Natural killer cell treated with Interleukin-12 subunit alpha and Interleukin-12 subunit beta and Interleukin-15 and Interleukin-18, amount 100 ng/mL, for 72 hours (primary cell): ENCODE measurements around the gene ZCCHC4. TPM values are rescaled to one million over a fixed set of nuclear protein-coding genes. Genes with fewer than 3 reads are reported as not detected.

ENCODE experiments used
- ATAC-seq, 2 donors: fragments of 150-1000 bp; cut with Tn5 transposase in 1 of 2; sonication (Bioruptor Pico), chemical (Tn5 transposase) in 1 of 2; 2 replicates each; pipeline ENCODE4 v1.10.0; 2021
- DNase-seq: peaks from one replicate; pipeline ENCODE4 v3.0.0; 2022; ENCODE audit warnings: low spot score
- H3K27ac Mint-ChIP-seq, 2 donors: 1 replicate in 1 of 2; 2 replicates in 1 of 2; pipeline ENCODE4 v1.8.0; 2022; ENCODE audit warnings: mixed read lengths in 2 of 2, mild to moderate bottlenecking in 1 of 2, moderate library complexity in 1 of 2
- H3K27me3 Mint-ChIP-seq, 2 donors: 1 replicate in 1 of 2; 2 replicates in 1 of 2; pipeline ENCODE4 v1.8.0; 2022; ENCODE audit warnings: mixed read lengths in 2 of 2
- H3K36me3 Mint-ChIP-seq: one replicate; pipeline ENCODE4 v1.8.0; 2022; ENCODE audit warnings: mixed read lengths
- H3K4me1 Mint-ChIP-seq, 2 donors: 1 replicate in 1 of 2; 2 replicates in 1 of 2; pipeline ENCODE4 v1.8.0; 2022; ENCODE audit warnings: low read depth in 2 of 2, mixed read lengths in 2 of 2, mild to moderate bottlenecking in 1 of 2
- H3K4me3 Mint-ChIP-seq: one replicate; pipeline ENCODE4 v1.8.0; 2022; ENCODE audit warnings: mixed read lengths
- H3K9me3 Mint-ChIP-seq: 2 replicates; pipeline ENCODE4 v1.8.0; 2022; ENCODE audit warnings: mixed read lengths
- total RNA-seq, 2 donors: library from RNA; stranded (reverse); gene quantifications; one replicate each; pipeline ENCODE4 v1.2.3, GENCODE V29; 2022

The ZCCHC4 gene
- total RNA-seq, 2 donors from 2014 or later = 14.7 to 21.8 TPM

DNA sequence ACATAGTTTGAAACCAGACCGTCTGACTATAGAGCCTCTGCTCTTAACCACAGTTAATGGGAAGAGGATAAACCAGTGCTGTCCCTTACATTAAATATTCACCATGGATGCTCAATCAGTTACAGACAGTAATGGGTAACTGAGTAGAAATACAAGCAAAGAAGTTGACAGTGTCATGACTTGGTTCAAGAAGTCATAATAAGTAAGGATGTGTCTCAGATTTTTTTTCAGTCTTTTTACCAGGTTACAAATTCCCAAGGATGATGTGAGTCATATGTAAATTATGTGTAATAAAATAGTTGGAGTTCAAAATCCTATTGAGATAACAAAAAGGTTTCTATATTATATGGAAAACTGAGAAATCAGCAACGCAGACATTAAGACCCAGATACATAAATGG is 31.1 kb downstream of the ZCCHC4 start:
- H3K9me3 Mint-ChIP-seq = no peaks in the 10 kb centered on the region
- H3K27me3 Mint-ChIP-seq = no peaks in the 10 kb centered on the region
- peaks cover 4% of the 10 kb centered on the region for H3K36me3 Mint-ChIP-seq
- H3K4me1 Mint-ChIP-seq = no peaks in the 10 kb centered on the region
- H3K27ac Mint-ChIP-seq = no peak overlapping the region
- ATAC-seq (no peak), DNase-seq (no peak)
- no peak overlapping the region for H3K4me3 Mint-ChIP-seq

DNA sequence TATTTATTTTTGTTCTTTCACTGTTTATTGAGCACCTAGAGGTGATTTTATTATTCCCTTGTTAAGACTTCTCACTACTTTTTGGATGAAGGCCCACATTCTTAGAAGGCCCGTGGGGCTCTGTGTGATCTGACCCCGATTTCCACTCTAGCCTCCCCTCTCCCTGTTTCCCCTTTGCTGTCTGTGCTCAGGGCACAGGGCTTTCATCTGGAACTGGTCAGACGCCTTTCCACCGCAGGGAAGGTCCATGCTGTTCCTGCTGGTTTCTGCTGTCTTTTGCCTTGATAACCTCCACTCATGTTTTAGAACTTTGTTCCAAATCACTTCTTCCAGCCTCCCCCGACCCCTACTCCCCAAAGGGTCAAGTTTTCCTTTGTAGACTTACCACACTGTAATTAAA is 33.2 kb downstream of the ZCCHC4 start:
- ATAC-seq = no peak
- no peak overlapping the region for H3K4me3 Mint-ChIP-seq
- H3K4me1 Mint-ChIP-seq = no peaks in the 10 kb centered on the region
- peaks cover 4% of the 10 kb centered on the region for H3K36me3 Mint-ChIP-seq
- H3K27ac Mint-ChIP-seq = no peak overlapping the region
- DNase-seq = no peak
- no peaks in the 10 kb centered on the region for H3K27me3 Mint-ChIP-seq
- H3K9me3 Mint-ChIP-seq = no peaks in the 10 kb centered on the region

DNA sequence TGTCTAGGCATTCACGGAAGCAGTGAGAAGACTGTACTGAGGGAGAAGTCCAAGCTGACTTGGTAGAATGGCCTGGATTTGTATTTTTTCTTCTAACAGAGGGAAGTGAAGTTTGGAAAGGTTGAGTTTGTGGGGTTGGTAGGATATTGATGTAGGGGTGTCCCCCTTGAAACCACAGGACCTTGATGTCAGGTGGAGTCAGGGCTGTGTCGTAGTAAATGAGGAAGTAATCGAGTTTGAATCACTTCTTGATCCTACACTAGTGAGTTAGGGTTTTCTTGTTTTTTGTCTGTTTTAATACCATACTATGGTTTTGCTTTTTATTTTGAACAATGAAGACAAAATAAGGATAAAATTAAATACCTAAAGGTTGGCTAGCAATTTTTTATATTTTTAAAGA is 34.3 kb downstream of the ZCCHC4 start:
- Mint-ChIP-seq H3K9me3 (no peaks in the 10 kb centered on the region), H3K27me3 (no peaks in the 10 kb centered on the region), H3K27ac (peak overlapping the region in 1 of 2 donors; percentile 3), H3K4me3 (no peak overlapping the region), H3K4me1 (no peaks in the 10 kb centered on the region), H3K36me3 (peaks cover 4% of the 10 kb centered on the region)
- DNase-seq (no peak), ATAC-seq (no peak)

DNA sequence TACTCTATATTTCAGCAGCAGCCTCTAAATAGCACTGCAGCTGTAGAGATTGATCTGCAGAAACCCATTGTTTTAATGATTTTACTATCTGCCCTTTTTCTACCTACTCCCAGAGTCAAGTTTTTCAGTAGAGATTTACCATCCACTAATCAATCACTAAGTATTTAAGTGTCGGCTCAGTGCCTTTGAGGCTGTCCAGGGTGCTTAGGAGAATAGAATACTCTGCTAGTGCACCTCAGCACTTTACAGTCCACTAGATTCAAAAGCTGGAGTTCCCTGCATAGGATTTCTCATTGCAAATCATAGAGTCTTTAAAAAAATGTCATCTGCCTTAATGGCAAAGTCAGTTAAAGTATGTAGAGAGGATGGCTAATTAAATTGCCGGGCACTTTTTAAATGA is 34.9 kb downstream of the ZCCHC4 start:
- no peak for DNase-seq
- H3K27ac Mint-ChIP-seq = no peak overlapping the region
- no peak overlapping the region for H3K4me3 Mint-ChIP-seq
- ATAC-seq = no peak
- peaks cover 4% of the 10 kb centered on the region for H3K36me3 Mint-ChIP-seq
- no peaks in the 10 kb centered on the region for H3K4me1 Mint-ChIP-seq
- no peaks in the 10 kb centered on the region for H3K9me3 Mint-ChIP-seq
- no peaks in the 10 kb centered on the region for H3K27me3 Mint-ChIP-seq

DNA sequence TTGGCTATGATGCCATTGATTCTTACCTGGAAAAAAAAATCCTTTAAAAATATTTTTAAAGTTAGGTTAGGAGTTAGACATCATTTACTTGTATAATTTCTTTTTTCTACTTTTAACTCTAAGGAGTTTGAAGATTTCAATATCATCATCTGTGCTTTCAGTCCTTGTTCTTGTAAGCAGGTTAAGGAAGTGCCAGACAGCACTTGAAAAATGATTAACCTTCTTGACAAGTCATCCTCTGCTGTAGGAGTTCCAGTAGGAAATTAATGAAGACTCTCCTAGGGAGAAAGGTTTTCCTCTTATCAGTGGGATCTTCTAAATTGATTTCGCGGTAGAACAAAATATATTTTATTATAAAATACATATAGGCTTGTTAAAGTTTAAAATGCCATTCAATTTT is 35.4 kb downstream of the ZCCHC4 start:
- Mint-ChIP-seq H3K4me3 (no peak overlapping the region), H3K36me3 (peaks cover 4% of the 10 kb centered on the region), H3K27ac (no peak overlapping the region), H3K27me3 (no peaks in the 10 kb centered on the region), H3K9me3 (no peaks in the 10 kb centered on the region), H3K4me1 (no peaks in the 10 kb centered on the region)
- ATAC-seq (no peak), DNase-seq (no peak)

DNA sequence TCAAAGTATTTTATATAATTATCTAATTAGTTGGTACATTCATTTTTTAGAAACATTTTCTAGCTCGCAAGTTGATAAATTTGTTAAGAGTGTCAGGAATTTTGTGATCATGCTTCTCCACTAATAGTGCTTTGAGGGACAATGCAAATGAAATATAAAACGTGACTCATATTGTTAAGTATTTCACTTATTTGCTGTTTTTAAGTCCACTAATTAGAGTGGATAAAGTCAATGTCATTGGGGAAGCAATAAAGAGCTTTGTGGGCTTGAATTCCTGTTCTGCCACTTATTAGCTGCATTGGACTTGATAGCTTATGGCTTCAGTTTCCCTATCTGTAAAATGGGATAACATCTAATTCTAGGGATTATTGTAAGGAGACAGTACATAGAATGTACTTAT is 38.0 kb downstream of the ZCCHC4 start:
- ATAC-seq = no peak
- H3K9me3 Mint-ChIP-seq = no peaks in the 10 kb centered on the region
- H3K4me1 Mint-ChIP-seq = no peaks in the 10 kb centered on the region
- DNase-seq = no peak
- peaks cover 4% of the 10 kb centered on the region for H3K36me3 Mint-ChIP-seq
- H3K27ac Mint-ChIP-seq = no peak overlapping the region
- no peaks in the 10 kb centered on the region for H3K27me3 Mint-ChIP-seq
- H3K4me3 Mint-ChIP-seq = no peak overlapping the region

DNA sequence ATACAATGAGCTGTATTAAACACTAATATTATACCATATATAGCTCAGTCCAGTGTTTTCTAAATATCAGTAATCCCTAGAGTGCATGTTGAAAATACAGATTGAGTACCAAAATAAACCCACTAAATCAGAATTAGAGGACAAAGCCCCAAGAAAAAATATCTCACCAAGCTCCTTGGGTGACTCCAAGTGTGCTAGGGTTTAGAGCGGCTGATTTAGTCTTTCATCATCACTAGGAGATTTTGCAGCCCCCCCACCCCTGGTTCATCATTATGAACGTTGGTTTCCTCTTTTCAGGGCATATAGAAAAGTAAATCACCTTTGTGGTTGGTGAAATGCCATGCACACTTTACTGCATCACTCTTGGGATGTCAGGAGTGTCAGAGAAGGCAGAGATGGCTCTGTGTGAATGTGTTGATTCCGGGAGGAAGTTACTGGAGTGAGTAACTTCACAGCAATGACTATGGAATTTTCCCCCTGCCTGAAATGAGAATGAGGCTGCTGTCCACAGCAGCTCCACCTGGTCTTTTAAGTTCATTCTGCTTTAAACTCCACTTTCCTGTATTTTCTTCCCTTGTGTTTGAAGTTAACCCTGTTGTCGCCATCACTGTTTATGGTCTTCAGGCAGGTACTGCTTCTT is 39.3 kb downstream of the ZCCHC4 start:
- H3K9me3 Mint-ChIP-seq = no peaks in the 10 kb centered on the region
- no peak for ATAC-seq

DNA sequence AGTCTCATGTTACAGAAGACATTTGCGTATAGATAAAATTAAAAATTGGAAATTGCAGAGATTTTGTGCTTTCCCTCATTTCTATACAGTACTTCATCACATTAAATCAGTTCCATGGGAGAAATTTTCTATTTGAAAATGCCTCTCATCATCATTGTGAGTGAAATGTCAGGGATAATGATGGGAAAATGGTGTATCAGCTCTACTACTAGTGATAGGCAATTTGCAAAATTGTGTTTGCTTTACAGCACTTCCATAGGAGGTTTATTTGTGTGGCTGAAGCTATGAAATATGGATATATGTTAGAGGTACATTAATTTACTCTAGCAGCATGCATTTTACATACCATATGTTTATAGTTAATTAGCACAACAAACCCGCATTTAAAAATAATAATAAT is 43.5 kb downstream of the ZCCHC4 start:
- DNase-seq (no peak), ATAC-seq (no peak)
- Mint-ChIP-seq H3K4me3 (no peak overlapping the region), H3K27me3 (no peaks in the 10 kb centered on the region), H3K27ac (no peak overlapping the region), H3K4me1 (no peaks in the 10 kb centered on the region), H3K36me3 (peaks cover 6% of the 10 kb centered on the region), H3K9me3 (no peaks in the 10 kb centered on the region)

More for the DNA sequence above, 39.3 kb downstream of the ZCCHC4 start:
- Mint-ChIP-seq H3K4me1 (no peaks in the 10 kb centered on the region), H3K4me3 (no peak overlapping the region), H3K27me3 (no peaks in the 10 kb centered on the region), H3K36me3 (no peaks in the 10 kb centered on the region), H3K27ac (no peak overlapping the region)
- no peak for DNase-seq

DNA sequence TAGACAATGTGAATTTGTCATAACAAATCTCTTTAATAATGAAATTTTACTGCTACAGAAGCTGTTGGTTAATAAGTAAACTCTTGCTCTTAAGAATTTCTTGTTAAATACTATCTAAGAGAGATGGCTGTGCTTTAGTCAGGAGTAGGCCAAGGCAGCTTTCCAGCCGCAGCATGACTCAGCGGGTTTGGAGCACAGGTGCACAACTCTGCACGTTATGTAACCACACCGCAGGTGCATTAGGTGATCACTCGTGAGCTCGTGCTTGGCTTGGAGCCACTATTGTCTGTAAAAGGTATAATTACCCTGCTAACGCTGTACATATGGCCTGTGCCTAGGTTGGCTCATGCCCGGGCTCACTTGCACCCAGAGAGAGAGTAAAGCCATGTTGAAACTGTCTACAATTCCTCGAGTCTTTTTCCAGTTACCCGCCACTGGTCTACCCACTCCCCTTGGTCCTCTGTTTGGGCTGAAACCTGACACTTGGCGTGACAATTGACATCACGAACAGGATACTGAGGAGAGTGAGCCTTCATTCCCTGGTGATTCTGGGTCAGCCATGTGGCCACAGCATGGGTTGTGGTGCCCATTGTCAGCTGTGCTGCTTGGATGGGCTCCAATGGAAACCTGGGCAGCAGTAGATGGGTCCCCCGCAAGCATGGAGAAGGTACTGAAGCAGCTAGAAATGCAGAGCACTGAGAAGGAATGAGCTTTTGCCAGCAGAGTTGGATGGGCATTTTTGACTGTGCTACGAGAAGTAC is 46.1 kb downstream of the ZCCHC4 start:
- no peaks in the 10 kb centered on the region for H3K4me1 Mint-ChIP-seq
- H3K27ac Mint-ChIP-seq = no peak overlapping the region
- DNase-seq (no peak), ATAC-seq (peak in 1 of 2 donors; percentile 40)
- H3K36me3 Mint-ChIP-seq = peaks cover 6% of the 10 kb centered on the region
- no peak overlapping the region for H3K4me3 Mint-ChIP-seq
- no peaks in the 10 kb centered on the region for H3K27me3 Mint-ChIP-seq
- no peaks in the 10 kb centered on the region for H3K9me3 Mint-ChIP-seq

DNA sequence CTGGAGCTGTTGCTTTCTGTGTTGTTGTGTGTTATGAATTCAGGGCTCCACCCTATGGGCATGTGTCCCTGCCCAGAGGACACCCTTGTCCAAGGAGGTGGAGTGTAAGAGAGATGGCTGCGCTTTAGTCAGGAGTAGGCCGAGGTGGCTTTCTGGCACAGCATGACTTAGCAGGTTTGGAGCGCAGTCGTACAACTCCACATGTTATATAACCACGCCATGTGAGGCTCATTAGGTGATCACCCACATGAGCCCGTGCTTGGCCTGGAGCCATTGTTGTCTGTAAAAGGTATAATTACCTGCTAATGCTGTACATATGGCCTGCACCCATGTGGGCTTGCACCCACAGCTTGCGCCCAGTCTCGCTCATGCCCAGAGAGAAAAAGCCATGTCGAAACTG is 48.7 kb downstream of the ZCCHC4 start:
- no peak for DNase-seq
- Mint-ChIP-seq H3K4me3 (no peak overlapping the region), H3K36me3 (peaks cover 12% of the 10 kb centered on the region), H3K9me3 (no peaks in the 10 kb centered on the region), H3K27me3 (no peaks in the 10 kb centered on the region), H3K4me1 (no peaks in the 10 kb centered on the region), H3K27ac (no peak overlapping the region)
- no peak for ATAC-seq

DNA sequence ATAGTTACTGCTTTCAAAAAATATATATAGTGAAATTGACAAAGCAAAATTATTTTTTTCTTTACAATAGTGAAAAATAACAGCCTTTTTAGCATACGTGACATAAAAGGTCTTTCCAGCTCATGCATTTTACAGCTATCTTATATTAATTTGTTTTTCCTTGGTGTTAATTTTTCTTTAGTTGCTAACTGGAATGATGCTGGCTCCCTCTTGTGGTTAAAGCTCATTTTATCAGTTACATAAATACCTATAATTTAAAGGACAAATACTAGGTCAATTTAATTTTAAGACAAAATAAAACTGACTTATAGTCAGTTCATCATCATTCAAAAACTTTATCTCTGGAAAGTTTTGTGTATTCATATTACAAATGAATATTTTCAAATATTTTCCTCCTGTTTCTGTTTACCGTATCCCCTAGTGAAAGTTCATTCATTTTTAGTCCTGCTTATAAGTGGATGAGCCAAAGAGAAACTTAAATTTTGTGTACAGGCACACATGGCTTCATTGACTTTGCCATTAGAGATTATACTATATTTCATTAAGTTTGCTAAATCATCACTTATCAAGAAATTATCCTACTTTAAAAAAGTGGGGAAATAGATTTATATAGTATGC is 54.5 kb downstream of the ZCCHC4 start:
- no peak for DNase-seq
- Mint-ChIP-seq H3K27me3 (no peaks in the 10 kb centered on the region), H3K4me3 (no peak overlapping the region), H3K4me1 (no peaks in the 10 kb centered on the region), H3K36me3 (peaks cover 10% of the 10 kb centered on the region), H3K9me3 (no peaks in the 10 kb centered on the region), H3K27ac (no peak overlapping the region)
- ATAC-seq = no peak

DNA sequence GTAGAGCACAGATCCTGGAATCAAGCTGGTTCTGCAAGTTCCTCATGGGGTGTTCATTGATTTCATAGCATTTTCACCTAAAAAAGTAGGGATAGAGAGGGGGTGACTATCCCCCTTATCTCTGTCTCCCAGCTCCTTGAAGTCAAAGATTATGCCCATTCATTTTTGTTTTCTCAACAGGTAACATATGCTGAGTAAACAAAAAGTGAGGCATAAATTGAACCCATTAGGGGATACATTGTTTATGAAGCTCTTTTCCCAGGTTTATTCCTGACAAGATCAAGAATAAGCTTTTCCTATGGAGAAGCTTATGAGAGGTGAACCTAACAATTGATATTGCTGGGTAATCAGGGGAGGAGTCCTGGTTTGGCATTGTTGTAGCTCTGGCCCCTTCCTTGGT is 55.3 kb downstream of the ZCCHC4 start:
- H3K27me3 Mint-ChIP-seq = no peaks in the 10 kb centered on the region
- no peak for DNase-seq
- no peaks in the 10 kb centered on the region for H3K9me3 Mint-ChIP-seq
- no peak overlapping the region for H3K4me3 Mint-ChIP-seq
- H3K27ac Mint-ChIP-seq = no peak overlapping the region
- peaks cover 10% of the 10 kb centered on the region for H3K36me3 Mint-ChIP-seq
- no peak for ATAC-seq
- no peaks in the 10 kb centered on the region for H3K4me1 Mint-ChIP-seq

DNA sequence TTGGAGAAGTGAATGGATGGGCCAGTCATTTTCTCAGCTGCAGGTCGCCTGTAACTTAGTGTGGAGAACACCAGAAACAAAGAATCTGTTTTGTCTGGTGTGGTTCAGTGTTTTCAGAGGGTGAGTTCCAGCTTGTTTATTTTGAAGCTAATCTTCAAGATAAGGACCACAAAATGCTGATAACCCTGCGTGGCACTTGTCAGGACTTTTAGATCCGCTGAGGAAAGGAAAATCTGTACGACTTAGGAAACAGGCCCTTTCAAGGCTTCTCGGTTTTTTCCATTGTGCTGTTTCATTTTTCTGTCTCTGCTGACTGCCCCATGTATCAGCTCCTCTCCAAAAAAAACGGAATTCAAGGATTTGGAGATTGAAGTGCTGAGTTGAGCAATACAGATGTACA is 55.7 kb downstream of the ZCCHC4 start:
- Mint-ChIP-seq H3K4me3 (no peak overlapping the region), H3K27me3 (no peaks in the 10 kb centered on the region)

DNA sequence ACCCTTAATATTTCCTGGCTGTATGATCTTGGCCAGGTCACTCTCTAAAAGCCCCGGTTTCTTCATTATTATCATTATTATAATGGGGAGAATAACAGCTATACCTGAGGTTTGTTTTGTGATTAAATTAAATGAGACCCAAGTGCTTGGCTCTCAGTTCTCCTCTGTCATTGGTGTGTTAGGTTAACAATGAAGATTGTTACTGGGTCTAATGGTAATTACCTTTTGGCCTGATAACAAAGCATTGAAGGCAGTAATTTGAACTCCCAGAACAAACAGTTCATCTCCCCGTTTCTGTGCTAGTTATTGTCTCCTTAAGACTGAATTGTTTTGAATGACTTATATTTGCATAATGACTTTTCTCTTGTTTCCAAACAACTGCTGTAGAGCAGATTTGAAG is 57.7 kb downstream of the ZCCHC4 start:
- peak overlapping the region in 1 of 2 donors; percentile 18 for H3K27ac Mint-ChIP-seq
- H3K36me3 Mint-ChIP-seq = peaks cover 5% of the 10 kb centered on the region
- no peak overlapping the region for H3K4me3 Mint-ChIP-seq
- no peaks in the 10 kb centered on the region for H3K27me3 Mint-ChIP-seq
- no peaks in the 10 kb centered on the region for H3K9me3 Mint-ChIP-seq
- DNase-seq (no peak), ATAC-seq (no peak)
- H3K4me1 Mint-ChIP-seq = no peaks in the 10 kb centered on the region

More for the DNA sequence above, 55.7 kb downstream of the ZCCHC4 start:
- DNase-seq (no peak), ATAC-seq (no peak)
- no peak overlapping the region for H3K27ac Mint-ChIP-seq
- H3K36me3 Mint-ChIP-seq = peaks cover 10% of the 10 kb centered on the region
- H3K4me1 Mint-ChIP-seq = no peaks in the 10 kb centered on the region
- no peaks in the 10 kb centered on the region for H3K9me3 Mint-ChIP-seq
